Measurements from ENCODE around the gene LHFPL6.

- TF ChIP-seq, protein P1, sequence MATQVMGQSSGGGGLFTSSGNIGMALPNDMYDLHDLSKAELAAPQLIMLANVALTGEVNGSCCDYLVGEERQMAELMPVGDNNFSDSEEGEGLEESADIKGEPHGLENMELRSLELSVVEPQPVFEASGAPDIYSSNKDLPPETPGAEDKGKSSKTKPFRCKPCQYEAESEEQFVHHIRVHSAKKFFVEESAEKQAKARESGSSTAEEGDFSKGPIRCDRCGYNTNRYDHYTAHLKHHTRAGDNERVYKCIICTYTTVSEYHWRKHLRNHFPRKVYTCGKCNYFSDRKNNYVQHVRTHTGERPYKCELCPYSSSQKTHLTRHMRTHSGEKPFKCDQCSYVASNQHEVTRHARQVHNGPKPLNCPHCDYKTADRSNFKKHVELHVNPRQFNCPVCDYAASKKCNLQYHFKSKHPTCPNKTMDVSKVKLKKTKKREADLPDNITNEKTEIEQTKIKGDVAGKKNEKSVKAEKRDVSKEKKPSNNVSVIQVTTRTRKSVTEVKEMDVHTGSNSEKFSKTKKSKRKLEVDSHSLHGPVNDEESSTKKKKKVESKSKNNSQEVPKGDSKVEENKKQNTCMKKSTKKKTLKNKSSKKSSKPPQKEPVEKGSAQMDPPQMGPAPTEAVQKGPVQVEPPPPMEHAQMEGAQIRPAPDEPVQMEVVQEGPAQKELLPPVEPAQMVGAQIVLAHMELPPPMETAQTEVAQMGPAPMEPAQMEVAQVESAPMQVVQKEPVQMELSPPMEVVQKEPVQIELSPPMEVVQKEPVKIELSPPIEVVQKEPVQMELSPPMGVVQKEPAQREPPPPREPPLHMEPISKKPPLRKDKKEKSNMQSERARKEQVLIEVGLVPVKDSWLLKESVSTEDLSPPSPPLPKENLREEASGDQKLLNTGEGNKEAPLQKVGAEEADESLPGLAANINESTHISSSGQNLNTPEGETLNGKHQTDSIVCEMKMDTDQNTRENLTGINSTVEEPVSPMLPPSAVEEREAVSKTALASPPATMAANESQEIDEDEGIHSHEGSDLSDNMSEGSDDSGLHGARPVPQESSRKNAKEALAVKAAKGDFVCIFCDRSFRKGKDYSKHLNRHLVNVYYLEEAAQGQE (IDR thresholded peaks at IDR 0.05), result no peak
- no peak for TF ChIP-seq EP300 (IDR thresholded peaks at IDR 0.05)
- TF ChIP-seq, protein P2, sequence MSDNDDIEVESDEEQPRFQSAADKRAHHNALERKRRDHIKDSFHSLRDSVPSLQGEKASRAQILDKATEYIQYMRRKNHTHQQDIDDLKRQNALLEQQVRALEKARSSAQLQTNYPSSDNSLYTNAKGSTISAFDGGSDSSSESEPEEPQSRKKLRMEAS (IDR thresholded peaks at IDR 0.05), result no peak
- no peak for TF ChIP-seq TP53 (CRISPR knock-in tag; IDR thresholded peaks at IDR 0.05)
- TF ChIP-seq, protein P3, sequence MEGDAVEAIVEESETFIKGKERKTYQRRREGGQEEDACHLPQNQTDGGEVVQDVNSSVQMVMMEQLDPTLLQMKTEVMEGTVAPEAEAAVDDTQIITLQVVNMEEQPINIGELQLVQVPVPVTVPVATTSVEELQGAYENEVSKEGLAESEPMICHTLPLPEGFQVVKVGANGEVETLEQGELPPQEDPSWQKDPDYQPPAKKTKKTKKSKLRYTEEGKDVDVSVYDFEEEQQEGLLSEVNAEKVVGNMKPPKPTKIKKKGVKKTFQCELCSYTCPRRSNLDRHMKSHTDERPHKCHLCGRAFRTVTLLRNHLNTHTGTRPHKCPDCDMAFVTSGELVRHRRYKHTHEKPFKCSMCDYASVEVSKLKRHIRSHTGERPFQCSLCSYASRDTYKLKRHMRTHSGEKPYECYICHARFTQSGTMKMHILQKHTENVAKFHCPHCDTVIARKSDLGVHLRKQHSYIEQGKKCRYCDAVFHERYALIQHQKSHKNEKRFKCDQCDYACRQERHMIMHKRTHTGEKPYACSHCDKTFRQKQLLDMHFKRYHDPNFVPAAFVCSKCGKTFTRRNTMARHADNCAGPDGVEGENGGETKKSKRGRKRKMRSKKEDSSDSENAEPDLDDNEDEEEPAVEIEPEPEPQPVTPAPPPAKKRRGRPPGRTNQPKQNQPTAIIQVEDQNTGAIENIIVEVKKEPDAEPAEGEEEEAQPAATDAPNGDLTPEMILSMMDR (IDR thresholded peaks at IDR 0.05), result no peak
- no peak for TF ChIP-seq CEBPB (IDR thresholded peaks at IDR 0.05)
- TF ChIP-seq SMC3 (IDR thresholded peaks at IDR 0.05), result no peak
- TF ChIP-seq JUN (IDR thresholded peaks at IDR 0.05), result no peak
- TF ChIP-seq KDM1A (IDR thresholded peaks at IDR 0.05; ENCODE audit: low read depth), result no peak
- no peak for TF ChIP-seq RAD21 (conservative IDR thresholded peaks at IDR 0.05 in 1 of 2, IDR thresholded peaks at IDR 0.05 in 1 of 2)
- TF ChIP-seq ESRRA (IDR thresholded peaks at IDR 0.05; ENCODE audit: borderline replicate concordance, low read length), result no peak
- TF ChIP-seq POLR2A (IDR thresholded peaks at IDR 0.05; ENCODE audit: low read length), result no peak
Observed at GRCh38 chr13:39385621-39386231, 217.3 kb downstream of the LHFPL6 start.
